VCaP (cell line): Measurements from ENCODE around the gene NBEAL2.

Experiments
- H3K27ac ChIP-seq: fragments of 450-650 bp; 2 replicates; pipeline ENCODE4 v1.5.1; 2017
- TF ChIP-seq, protein P1 (sequence below): fragments of 450-650 bp; conservative IDR thresholded peaks from 2 replicates; pipeline ENCODE4 v1.5.1; 2017; ENCODE audit warnings: mild to moderate bottlenecking, moderate library complexity

The NBEAL2 gene

DNA sequence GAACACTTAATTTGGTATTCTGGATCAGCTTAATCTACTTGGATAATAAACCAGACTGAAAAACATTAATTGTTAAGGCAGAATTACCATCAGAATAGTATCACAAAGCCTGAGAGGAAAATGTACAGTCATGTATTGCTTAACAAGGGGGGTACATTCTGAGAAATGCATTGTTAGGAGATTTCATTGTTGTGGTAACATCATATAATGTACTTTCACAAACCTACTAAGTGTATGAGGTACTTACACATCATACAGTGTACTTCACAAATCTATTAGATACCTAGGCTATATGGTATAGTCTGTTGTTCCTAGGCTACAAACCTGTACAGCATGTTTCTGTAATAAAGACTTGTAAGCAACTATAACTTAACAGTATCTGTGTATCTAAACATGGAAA is 68.2 kb downstream of the NBEAL2 start:
- TF ChIP-seq, protein P1, sequence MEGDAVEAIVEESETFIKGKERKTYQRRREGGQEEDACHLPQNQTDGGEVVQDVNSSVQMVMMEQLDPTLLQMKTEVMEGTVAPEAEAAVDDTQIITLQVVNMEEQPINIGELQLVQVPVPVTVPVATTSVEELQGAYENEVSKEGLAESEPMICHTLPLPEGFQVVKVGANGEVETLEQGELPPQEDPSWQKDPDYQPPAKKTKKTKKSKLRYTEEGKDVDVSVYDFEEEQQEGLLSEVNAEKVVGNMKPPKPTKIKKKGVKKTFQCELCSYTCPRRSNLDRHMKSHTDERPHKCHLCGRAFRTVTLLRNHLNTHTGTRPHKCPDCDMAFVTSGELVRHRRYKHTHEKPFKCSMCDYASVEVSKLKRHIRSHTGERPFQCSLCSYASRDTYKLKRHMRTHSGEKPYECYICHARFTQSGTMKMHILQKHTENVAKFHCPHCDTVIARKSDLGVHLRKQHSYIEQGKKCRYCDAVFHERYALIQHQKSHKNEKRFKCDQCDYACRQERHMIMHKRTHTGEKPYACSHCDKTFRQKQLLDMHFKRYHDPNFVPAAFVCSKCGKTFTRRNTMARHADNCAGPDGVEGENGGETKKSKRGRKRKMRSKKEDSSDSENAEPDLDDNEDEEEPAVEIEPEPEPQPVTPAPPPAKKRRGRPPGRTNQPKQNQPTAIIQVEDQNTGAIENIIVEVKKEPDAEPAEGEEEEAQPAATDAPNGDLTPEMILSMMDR = no peak
- H3K27ac ChIP-seq = no peak overlapping the region; the same call in 1 of the 2 replicates

DNA sequence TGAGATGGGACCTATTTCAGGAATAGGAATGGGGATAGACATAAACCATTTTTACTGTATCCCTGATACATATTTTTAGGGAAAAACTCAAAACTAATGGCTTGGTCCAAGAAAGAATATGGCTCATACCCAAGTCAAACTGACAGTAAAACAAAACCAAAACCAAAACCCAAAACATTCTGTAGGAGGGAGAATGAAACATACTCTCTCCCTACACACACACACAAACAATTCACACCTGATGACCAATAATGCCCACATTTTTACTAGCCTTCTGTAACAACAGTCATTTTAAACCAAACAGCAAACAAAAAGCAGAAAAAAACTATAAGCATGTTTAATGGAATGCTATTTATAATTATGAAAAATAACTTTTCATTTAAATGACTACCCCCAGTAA is 74.9 kb downstream of the NBEAL2 start:
- no peak overlapping the region for H3K27ac ChIP-seq
- TF ChIP-seq, protein P1 = no peak

DNA sequence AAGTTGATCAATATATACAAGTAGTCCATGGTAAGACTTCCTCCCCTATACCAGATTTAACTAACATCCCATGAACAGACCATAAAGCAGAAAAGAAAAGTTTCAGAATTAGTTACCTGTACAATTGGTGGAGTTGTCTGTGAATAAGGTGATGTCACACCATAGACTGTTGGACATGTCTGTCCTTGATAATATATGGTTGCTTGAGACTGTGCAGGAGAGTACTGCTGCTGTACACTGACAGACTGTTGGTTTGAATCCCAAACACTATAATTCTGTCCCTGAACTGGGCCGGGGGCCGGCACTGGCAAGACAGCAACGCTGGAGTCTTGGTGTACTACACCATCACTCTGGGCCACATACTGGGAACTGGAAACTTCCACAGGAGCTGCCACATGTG is 77.2 kb downstream of the NBEAL2 start:
- TF ChIP-seq, protein P1 = no peak
- no peak overlapping the region for H3K27ac ChIP-seq

DNA sequence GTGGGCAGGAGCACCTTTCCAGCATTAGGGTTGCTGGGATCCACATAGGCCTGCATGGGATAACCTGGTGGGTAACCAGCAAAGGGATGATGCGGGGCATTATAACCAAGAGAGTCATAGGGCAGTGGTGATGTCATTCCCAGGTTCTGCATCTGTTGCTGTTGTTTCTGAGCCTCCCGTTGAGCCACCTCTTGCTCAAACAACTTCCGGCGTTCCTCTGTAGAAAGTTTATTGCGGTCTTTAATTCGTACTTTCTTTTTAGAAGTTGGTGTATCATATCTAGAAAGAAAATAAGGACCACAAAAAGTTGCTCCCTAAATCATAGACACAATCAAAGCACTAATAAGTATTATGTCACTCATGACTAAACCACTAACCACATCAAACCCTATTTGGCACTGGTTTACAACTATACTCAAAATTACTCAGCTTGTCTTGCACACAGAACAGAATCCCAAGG is 77.8 kb downstream of the NBEAL2 start:
- no peak overlapping the region for H3K27ac ChIP-seq
- TF ChIP-seq, protein P1 = no peak
